GM18511 (cell line): Measurements from ENCODE around the gene TCERG1L.
"Not testable (repeated sequence)": the region's sequence is repeated elsewhere in the genome, so short reads cannot be mapped to it uniquely, and the experiment has no call there.

Source experiments
- ATAC-seq: cut with Tn5 transposase; IDR thresholded peaks from one replicate; pipeline ENCODE4 v1.9.1; 2021; ENCODE audit warnings: mild to moderate bottlenecking, moderate library complexity; ENCODE audit not compliant: unreplicated experiment

Gene TCERG1L

DNA sequence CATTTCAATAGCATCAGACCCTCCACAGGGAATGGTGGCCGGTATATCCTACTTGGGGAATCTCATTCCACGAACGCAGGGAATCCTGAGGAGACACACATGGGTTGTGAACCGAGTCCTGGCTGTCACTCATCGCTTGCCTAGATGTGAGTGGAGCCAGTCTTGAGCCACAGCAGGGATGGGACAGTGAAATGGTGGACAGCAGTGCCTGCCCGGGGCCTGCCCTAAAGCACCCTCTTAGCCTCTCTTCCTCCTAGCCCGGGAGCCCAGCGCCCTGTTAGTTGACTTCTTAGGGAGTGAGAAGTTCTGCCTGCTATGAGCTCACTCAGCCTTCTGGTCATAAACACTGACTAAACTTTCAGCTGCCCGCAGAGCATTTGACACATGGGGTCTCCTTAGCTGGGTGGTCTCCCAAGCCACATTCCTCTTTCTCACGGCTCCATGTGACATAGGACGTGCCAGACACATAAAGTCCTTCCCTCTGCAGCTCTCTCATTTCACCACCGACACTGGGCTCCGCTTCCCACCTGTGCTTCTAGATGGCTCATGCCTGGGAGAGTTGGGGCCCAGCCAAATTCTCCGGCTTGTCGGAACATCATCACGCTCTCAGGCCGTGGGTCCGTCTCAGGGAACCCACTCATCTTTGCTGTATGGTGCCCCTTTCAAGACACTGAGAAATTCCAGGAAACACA is 60.9 kb downstream of the TCERG1L start:
- ATAC-seq = no peak

DNA sequence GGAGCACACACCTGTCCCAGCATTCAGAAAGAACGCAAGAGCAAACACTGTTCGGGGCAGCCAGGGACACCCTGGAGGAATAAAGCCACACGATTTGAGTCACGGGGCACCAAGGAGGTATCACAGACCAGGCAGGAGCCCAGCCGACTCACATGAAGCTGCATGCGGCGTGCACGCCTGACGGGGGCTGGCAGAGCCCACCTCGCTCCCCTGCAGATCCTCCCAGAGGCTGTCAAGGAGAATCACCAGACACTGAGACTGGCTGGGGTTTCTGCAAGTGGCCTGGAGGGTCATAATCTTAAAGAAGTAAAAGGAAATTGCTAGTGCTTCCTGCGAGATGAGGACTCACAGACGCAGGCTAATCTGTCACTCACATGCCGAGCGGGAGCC is 61.6 kb downstream of the TCERG1L start:
- ATAC-seq = no peak

GRCh38 chr10:131249238-131249954 is 62.1 kb downstream of the TCERG1L start:
- ATAC-seq = no peak

DNA sequence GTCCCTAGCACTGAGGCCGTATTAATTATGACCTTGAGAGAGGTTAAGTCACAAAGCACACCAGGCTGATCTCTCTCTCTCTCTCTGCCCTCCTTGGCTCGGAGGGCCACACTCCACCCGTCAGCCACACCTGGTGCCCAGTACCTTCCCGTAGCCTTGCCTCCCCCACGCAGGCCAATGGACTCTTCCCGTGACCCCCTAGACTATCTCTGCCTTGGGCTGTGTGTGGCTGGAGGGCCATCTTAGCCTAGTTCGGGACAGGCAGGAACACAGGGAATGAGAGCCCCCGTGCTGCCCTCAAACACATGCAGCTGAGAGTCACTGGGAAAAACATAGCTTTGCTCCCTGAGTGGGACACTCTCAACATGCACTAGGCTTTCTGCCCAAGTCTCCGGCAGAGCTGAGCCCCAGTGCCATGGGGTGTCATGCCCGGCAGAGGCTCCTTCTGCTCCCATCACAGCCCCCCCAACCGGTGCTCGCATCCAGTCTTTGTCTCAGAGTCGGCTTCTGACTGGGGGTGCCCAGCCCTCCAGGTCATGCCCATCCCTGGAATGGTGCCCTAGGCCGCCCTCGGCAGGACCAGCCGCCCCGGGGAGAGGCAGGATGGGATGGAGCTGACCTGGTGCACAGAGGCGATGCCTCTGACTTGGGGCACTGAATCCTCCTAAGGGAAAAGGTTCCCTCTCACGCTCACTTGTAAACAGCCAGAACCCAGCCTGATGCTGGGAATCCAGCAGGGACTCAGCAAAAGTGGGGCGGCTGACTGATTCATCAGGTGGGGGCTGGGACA is 63.0 kb downstream of the TCERG1L start:
- ATAC-seq = no peak

DNA sequence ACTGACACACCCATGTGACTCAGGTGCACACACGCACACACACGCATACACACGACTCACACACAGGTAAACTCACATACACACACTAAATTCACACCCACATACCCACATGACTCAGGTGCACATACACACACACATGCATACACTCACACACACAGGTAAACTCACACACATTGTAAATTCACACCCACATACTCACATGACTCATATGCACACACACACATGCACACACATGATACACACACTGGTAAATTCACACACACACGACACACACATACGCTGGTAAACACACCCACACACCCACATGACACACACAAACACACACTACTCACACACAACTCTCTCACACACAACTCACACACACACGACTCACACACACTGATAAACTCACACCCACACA is 63.6 kb downstream of the TCERG1L start:
- no peak for ATAC-seq

DNA sequence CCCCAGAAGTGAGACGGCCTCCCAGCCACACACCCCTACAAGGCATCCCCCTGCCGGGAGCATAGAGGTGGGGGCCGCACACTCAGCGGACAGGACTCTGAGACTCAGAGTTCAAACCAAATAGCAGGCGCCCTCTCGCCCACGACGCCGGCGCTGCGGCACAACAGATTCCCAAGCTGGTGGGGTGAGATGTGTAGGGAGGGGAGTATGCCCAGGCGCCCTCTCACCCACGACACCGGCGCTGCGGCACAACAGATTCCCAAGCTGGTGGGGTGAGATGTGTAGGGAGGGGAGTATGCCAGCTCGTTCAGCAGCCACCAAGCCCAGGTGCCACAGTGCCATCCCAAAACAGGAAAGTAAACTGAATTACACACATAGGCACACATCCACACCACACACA is 64.7 kb downstream of the TCERG1L start:
- no peak for ATAC-seq

GRCh38 chr10:131246089-131246488 is 65.4 kb downstream of the TCERG1L start:
- ATAC-seq = no peak

DNA sequence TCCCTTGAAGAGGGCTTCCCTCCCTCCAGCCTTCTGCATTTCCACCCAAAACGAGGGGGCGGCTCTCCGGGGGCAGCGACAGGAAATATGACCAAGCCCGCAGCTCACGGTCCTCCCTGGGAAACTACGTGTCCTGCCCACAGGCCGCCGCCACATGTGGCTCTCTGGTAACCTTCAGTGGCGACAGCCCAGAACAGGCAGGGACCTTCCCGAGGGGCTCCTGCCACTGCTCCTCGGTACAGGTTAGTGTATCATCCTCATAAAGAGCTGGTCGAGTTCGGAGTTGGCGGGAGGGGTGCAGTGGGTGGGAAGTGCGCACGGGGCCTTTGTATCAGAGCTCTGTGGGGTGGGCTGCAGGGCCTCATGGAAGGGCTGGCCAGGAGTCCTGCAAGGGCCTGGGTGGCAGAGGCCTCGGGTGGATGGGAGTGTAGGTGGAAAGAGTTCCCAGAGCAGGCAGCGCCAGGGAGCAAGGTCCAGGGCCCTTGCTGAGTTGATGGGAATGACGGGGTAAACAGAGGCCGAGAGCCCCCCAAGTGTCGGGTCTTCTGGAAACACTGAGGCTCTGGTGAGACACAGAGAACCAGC is 66.0 kb downstream of the TCERG1L start:
- no peak for ATAC-seq

DNA sequence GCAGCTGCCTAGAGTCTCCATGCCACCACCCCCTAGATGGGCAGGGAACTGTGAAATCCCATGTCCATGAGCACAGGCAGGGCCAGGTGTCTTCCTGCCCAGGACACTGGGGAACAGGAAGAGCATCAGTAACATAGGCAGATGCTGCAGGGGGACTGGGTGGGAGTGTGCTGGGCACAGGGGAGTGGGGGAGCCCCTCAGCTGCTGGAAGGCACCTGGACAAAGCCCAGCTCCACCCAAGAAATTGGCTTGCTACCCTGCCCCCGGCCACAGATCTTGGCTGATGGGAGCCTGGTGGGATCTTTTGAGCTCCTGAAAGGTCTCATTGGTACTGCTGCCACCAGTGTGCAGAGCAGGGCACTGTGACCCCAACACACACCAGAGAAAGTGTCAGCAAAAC is 66.7 kb downstream of the TCERG1L start:
- no peak for ATAC-seq

DNA sequence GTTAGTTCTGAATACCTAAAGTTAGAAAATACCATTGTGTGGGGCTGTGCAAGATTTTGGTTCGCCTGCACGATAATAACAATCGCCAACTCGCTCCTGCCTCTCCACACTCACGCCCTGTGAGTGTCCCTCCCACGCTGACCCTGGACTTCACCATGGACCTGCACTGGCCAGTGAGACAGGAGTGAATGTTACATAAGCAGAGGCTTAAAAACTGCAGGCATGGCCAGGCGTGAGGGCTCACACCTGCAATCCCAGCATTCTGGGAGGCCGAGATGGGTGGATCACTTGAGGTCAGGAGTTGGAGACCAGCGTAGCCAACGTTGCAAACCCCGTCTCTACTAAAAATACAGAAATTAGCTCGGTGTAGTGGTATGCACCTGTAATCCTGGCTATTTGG is 68.4 kb downstream of the TCERG1L start:
- ATAC-seq = no peak

DNA sequence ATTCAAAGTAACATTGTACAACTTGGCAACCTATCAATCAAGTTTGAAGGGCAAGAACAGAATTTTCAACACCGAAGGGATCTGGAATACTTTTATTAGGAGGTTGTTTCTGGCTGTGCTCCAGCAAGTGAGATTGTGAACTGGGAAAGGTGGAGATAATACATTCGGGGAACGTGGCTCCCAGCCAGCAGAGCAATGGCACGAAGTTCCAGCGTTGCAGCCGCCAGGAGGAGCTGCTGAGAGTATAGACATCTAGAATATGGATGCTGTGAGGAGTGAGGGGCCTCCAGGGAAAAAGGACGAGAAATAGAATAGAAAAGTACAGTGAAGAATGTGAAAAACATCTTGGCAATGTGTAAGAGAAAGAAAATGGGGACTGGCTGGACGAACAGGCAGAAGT is 69.5 kb downstream of the TCERG1L start:
- no peak for ATAC-seq

DNA sequence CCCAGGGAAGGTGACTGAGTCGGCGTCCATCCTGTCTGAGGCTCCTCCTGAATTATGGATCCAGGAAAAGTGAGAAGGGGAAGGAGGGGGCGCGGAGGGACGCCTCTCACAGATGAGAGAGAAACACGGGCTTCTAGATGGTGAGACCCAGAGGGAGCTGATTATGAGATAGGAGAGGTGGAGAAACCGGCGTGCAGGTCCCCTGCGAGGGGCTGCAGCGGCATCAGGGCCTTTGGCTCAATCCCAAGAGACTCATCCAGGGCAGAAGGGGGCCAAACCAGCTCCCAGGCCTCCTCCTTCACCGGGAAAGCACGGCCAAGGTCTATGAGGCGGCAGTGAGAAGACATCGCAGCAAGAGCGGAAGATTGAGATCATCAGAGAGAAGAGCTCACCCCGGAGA is 70.8 kb downstream of the TCERG1L start:
- ATAC-seq = no peak

GRCh38 chr10:131239926-131240325 is 71.6 kb downstream of the TCERG1L start:
- no peak for ATAC-seq

DNA sequence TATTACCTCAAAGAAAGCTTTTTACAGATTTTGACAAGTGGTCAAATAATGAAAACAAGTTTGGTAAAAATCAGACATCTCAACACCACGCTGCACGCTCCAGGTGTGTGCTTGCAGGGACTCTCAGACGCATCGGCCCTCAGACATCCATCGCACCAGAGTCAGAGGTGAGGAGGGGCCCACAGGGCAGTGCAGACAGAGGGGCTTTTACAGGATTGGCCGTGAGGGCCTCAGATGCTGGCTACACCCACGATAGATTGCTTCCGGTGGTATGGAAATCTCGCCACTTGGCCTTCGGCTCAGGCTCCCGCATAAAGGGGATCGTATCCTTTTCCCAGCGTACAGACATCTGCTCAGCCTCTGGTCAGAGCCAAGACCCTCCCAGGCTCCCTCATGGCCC is 72.1 kb downstream of the TCERG1L start:
- ATAC-seq = no peak

DNA sequence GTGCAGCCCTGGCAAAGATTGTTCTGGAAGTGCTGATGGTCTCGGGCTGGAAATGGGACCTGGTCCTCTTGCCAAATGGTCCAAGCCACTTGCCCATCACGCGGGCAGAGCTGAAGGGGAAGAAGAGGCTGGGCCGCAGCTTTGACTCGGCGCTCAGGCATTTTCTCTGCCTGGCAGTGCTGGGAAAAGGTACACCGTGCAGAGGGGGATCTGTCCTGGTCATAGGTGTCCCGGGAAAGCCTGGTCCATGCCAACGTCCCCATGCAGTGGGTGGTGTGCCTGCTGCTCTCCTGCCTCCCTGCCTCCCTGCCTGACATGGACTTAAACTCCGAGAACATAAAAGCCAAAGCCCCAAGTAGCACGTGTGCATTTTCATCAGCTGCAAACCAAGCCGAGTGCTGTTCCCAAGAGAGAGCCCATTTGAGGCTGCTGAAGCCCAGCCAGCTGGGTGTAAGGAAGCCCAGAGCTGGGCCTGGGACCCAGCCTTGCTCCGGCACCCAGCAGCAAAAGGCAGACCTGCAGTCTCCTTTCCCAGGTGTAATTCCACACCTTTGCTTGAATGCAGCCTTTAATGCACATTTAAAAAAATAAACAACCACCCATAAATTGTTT is 72.7 kb downstream of the TCERG1L start:
- ATAC-seq = no peak

- no peak for ATAC-seq
These were observed 73.4 kb downstream of the TCERG1L start for GRCh38 chr10:131237991-131238651.

- ATAC-seq = not testable (repeated sequence)
These were observed 76.9 kb downstream of the TCERG1L start for GRCh38 chr10:131234606-131235005.

- no peak for ATAC-seq
These were observed 77.8 kb downstream of the TCERG1L start for GRCh38 chr10:131233611-131234258.

GRCh38 chr10:131231965-131232541 is 79.5 kb downstream of the TCERG1L start:
- ATAC-seq = no peak
